IMR-90 (cell line): ENCODE data around the gene ZC3H7B. TPM values are rescaled to one million over a fixed set of nuclear protein-coding genes. Genes with fewer than 3 reads are reported as not detected.

ENCODE experiments used
- ATAC-seq: fragments of 200-7000 bp; cut with Tn5 transposase; 2 replicates; pipeline ENCODE4 v1.9.1; 2020; ENCODE audit warnings: low read depth, mild to moderate bottlenecking, moderate library complexity
- BruUV-seq: library from RNA; stranded (reverse); fragments of 400-500 nt; replicated peaks from 2 replicates; lab custom pipeline; 2021; lab: Mats Ljungman, UMichigan
- CTCF ChIA-PET: fragments of 300-600 bp; formaldehyde crosslinking; extraction: SDS; loops from one replicate; lab custom pipeline; 2021; ENCODE audit warnings: antibody characterized with exemption; lab: Yijun Ruan, JAX
- POLR2A ChIA-PET: fragments of 300-600 bp; sonication (Branson Sonifier 250); formaldehyde crosslinking; loops from one replicate; lab custom pipeline; 2022; ENCODE audit warnings: antibody characterized with exemption; ENCODE audit not compliant: unreplicated experiment; lab: Charles Lee
- DNase-seq: peaks from one replicate; pipeline ENCODE4 v3.0.0; 2013
- H2AFZ ChIP-seq: replicated peaks from 2 replicates; pipeline ENCODE3; 2013; ENCODE audit warnings: low read length, mild to moderate bottlenecking; ENCODE audit not compliant: poor library complexity
- H2AK5ac ChIP-seq: 2 replicates; pipeline ENCODE4 v1.6.1; 2013; ENCODE audit warnings: low read depth, low read length, inconsistent platforms
- H2AK9ac ChIP-seq: replicated peaks from 2 replicates; pipeline ENCODE3; 2013; ENCODE audit warnings: mild to moderate bottlenecking, low read depth, low read length, moderate library complexity; ENCODE audit not compliant: poor library complexity
- H2BK120ac ChIP-seq: 2 replicates; pipeline ENCODE4 v1.6.1; 2013; ENCODE audit warnings: low read depth, low read length, inconsistent platforms
- H2BK15ac ChIP-seq: 3 replicates; pipeline ENCODE4 v1.6.1; 2013; ENCODE audit warnings: low read depth, low read length, inconsistent platforms
- H2BK20ac ChIP-seq: 2 replicates; pipeline ENCODE4 v1.6.1; 2013; ENCODE audit warnings: low read depth, mild to moderate bottlenecking, inconsistent platforms, low read length, moderate library complexity
- H2BK5ac ChIP-seq: 2 replicates; pipeline ENCODE4 v1.6.1; 2013; ENCODE audit warnings: mild to moderate bottlenecking, low read depth, low read length, inconsistent platforms; ENCODE audit not compliant: poor library complexity, severe bottlenecking
- H3K14ac ChIP-seq: replicated peaks from 2 replicates; pipeline ENCODE4 v1.6.1; 2013; ENCODE audit warnings: low read depth, low read length, inconsistent platforms
- H3K18ac ChIP-seq: 2 replicates; pipeline ENCODE4 v1.6.1; 2013; ENCODE audit warnings: low read depth, low read length, control low read depth
- H3K23ac ChIP-seq: 2 replicates; pipeline ENCODE4 v1.6.1; 2013; ENCODE audit warnings: low read depth, low read length, inconsistent platforms
- H3K27ac ChIP-seq: 2 replicates; pipeline ENCODE4 v1.5.1; 2013; ENCODE audit warnings: mild to moderate bottlenecking, control low read depth, low read length; ENCODE audit not compliant: insufficient read depth
- H3K27me3 ChIP-seq: 2 replicates; pipeline ENCODE4 v1.6.1; 2013; ENCODE audit warnings: low read length; ENCODE audit not compliant: control insufficient read depth, insufficient read depth
- H3K36me3 ChIP-seq: 2 replicates; pipeline ENCODE4 v1.6.1; 2013; ENCODE audit warnings: low read length, mixed read lengths; ENCODE audit not compliant: control insufficient read depth, insufficient read depth
- H3K4ac ChIP-seq: 2 replicates; pipeline ENCODE4 v1.6.1; 2013; ENCODE audit warnings: low read depth, low read length, inconsistent platforms
- H3K4me1 ChIP-seq: 2 replicates; pipeline ENCODE4 v1.6.1; 2013; ENCODE audit warnings: low read length, mixed read lengths; ENCODE audit not compliant: control insufficient read depth, insufficient read depth
- H3K4me2 ChIP-seq: 2 replicates; pipeline ENCODE4 v1.6.1; 2013; ENCODE audit warnings: low read depth, mild to moderate bottlenecking, control low read depth, low read length, moderate library complexity
- H3K4me3 ChIP-seq: 2 replicates; pipeline ENCODE4 v1.5.1; 2013; ENCODE audit warnings: low read depth, mild to moderate bottlenecking, control low read depth, low read length, moderate library complexity; ENCODE audit not compliant: insufficient read depth
- H3K56ac ChIP-seq: 2 replicates; pipeline ENCODE4 v1.6.1; 2013; ENCODE audit warnings: low read length, inconsistent platforms; ENCODE audit not compliant: insufficient read depth; ENCODE audit errors: extremely low read depth
- H3K79me1 ChIP-seq, 2 experiments: 2 replicates each; pipeline ENCODE4 v1.6.1; 2013; ENCODE audit warnings: low read length in 2 of 2, inconsistent platforms in 1 of 2, low read depth in 1 of 2
- H3K9ac ChIP-seq: 2 replicates; pipeline ENCODE4 v1.6.1; 2013; ENCODE audit warnings: low read depth, low read length, control low read depth
- H3K9me1 ChIP-seq: 2 replicates; pipeline ENCODE4 v1.6.1; 2013; ENCODE audit warnings: low read length, inconsistent platforms; ENCODE audit not compliant: insufficient read depth
- H3K9me3 ChIP-seq: 2 replicates; pipeline ENCODE4 v1.6.1; 2013; ENCODE audit warnings: low read length; ENCODE audit not compliant: control insufficient read depth, insufficient read depth
- H4K20me1 ChIP-seq: 2 replicates; pipeline ENCODE4 v1.6.1; 2013; ENCODE audit warnings: low read length, inconsistent platforms; ENCODE audit not compliant: insufficient read depth
- H4K5ac ChIP-seq: 2 replicates; pipeline ENCODE4 v1.6.1; 2013; ENCODE audit warnings: mild to moderate bottlenecking, low read depth, low read length, control low read depth
- H4K8ac ChIP-seq, 2 experiments: 2 replicates each; pipeline ENCODE4 v1.6.1; 2013; ENCODE audit warnings: low read depth in 2 of 2, low read length in 2 of 2, control low read depth in 1 of 2, inconsistent platforms in 1 of 2
- H4K91ac ChIP-seq: 2 replicates; pipeline ENCODE4 v1.6.1; 2013; ENCODE audit warnings: low read depth, low read length, inconsistent platforms; ENCODE audit not compliant: insufficient read depth
- BHLHE40 ChIP-seq: fragments of 150-350 bp; IDR thresholded peaks from 2 replicates; pipeline ENCODE4 v1.6.1; 2016; ENCODE audit warnings: mild to moderate bottlenecking, low read depth, low read length
- CEBPB ChIP-seq: IDR thresholded peaks from 2 replicates; pipeline ENCODE4 v1.6.1; 2012; ENCODE audit warnings: low read depth, low read length, improper control_type of control experiment
- CHD1 ChIP-seq: IDR thresholded peaks from 2 replicates; pipeline ENCODE4 v1.6.1; 2012; ENCODE audit warnings: low read depth, low read length, improper control_type of control experiment
- CTCF ChIP-seq: conservative IDR thresholded peaks from 2 replicates; pipeline ENCODE4 v1.5.1; 2012; ENCODE audit warnings: mild to moderate bottlenecking, low read depth, low read length, improper control_type of control experiment
- ELK1 ChIP-seq: fragments of 150-350 bp; IDR thresholded peaks from 2 replicates; pipeline ENCODE4 v1.6.1; 2016; ENCODE audit warnings: low read depth, mild to moderate bottlenecking, low read length, moderate library complexity, borderline replicate concordance
- FOS ChIP-seq: fragments of 150-350 bp; IDR thresholded peaks from 2 replicates; pipeline ENCODE4 v1.6.1; 2016; ENCODE audit warnings: low read depth, low read length
- MAFK ChIP-seq: IDR thresholded peaks from 2 replicates; pipeline ENCODE4 v1.6.1; 2012; ENCODE audit warnings: low read depth, low read length, improper control_type of control experiment
- MAZ ChIP-seq: IDR thresholded peaks from 2 replicates; pipeline ENCODE4 v1.6.1; 2012; ENCODE audit warnings: low read depth, mild to moderate bottlenecking, low read length, improper control_type of control experiment, moderate library complexity, borderline replicate concordance
- MXI1 ChIP-seq: IDR thresholded peaks from 2 replicates; pipeline ENCODE4 v1.6.1; 2012; ENCODE audit warnings: low read depth, mild to moderate bottlenecking, low read length, moderate library complexity, borderline replicate concordance
- RCOR1 ChIP-seq: IDR thresholded peaks from 2 replicates; pipeline ENCODE4 v1.6.1; 2012; ENCODE audit warnings: mild to moderate bottlenecking, low read length, improper control_type of control experiment; ENCODE audit not compliant: insufficient replicate concordance
- RFX5 ChIP-seq: IDR thresholded peaks from 2 replicates; pipeline ENCODE4 v1.8.0; 2012; ENCODE audit warnings: low read depth, mild to moderate bottlenecking, low read length, moderate library complexity
- USF2 ChIP-seq: fragments of 150-350 bp; IDR thresholded peaks from 2 replicates; pipeline ENCODE4 v1.6.1; 2017; ENCODE audit warnings: mild to moderate bottlenecking, antibody characterized with exemption, low read length, low read depth
- WGBS, 2 experiments: methylation state at CpG; one replicate each; pipeline versions ENCODE4 v1.1.5 to v1.1.7; 2013; ENCODE audit warnings: missing lambda C conversion rate in 2 of 2; ENCODE audit not compliant: insufficient read length in 1 of 2; ENCODE audit errors: extremely low coverage in 2 of 2; 5-methylcytosine and 5-hydroxymethylcytosine counted together
- dilution Hi-C: fragments of 300-500 bp; cut with HindIII; formaldehyde crosslinking; loops from one replicate; pipeline ENCODE4 v1.14.3; 2018; ENCODE audit warnings: low sequenced_read_pairs; ENCODE audit not compliant: unreplicated experiment
- in situ Hi-C: fragments of 300-500 bp; cut with MboI; formaldehyde crosslinking; loops from 3 replicates; pipeline ENCODE4 v1.14.3; 2019; ENCODE audit warnings: low sequenced_read_pairs, inconsistent platforms, mixed read lengths
- intact Hi-C: fragments of 100-400 bp; cut with micrococcal nuclease; formaldehyde crosslinking; loops from 2 replicates; pipeline ENCODE4 v1.10.0; 2022
- polyA plus RNA-seq, 3 experiments: library from polyadenylated mRNA; depleted of rRNA; stranded (reverse); fragments of >200 nt; gene quantifications; 2 replicates each; pipeline ENCODE4 v1.2.3, GENCODE V29; 2012; ENCODE audit warnings: low replicate concordance in 1 of 3
- total RNA-seq: library from RNA; depleted of rRNA; stranded (reverse); fragments of >200 nt; gene quantifications from 2 replicates; pipeline ENCODE4 v1.2.3, GENCODE V29; 2012

The ZC3H7B gene
- total and polyA plus RNA-seq, 2 of the 4 experiments (the other 2 are of a cell fraction): 37.6 to 72.3 TPM

GRCh38 chr22:41367680-41368542, 66.6 kb downstream of the ZC3H7B start:
- intact Hi-C loops: no loop called here
- TF ChIP-seq RCOR1: no peak
- TF ChIP-seq ELK1: no peak
- TF ChIP-seq CHD1: no peak
- no peak for TF ChIP-seq USF2
- TF ChIP-seq CEBPB: no peak
- no peak for TF ChIP-seq CTCF
- TF ChIP-seq MXI1: no peak
- TF ChIP-seq MAZ: no peak
- no peak for TF ChIP-seq FOS
- TF ChIP-seq BHLHE40: no peak
- no peak for TF ChIP-seq RFX5
- no peak for TF ChIP-seq MAFK

More at GRCh38 chr22:41367680-41368542, 66.6 kb downstream of the ZC3H7B start:
- Histone ChIP-seq H3K23ac (peak overlapping the region; percentile 60; the same call in 1 of the 2 replicates), H4K8ac (peak overlapping the region in 1 of 2 experiments; percentile 71; a peak in 1 of 4 replicates), H4K20me1 (peaks cover 10% of the 10 kb centered on the region; the same call in 1 of the 2 replicates), H3K9me1 (peaks cover 4% of the 10 kb centered on the region), H3K56ac (no peak overlapping the region), H3K27me3 (peaks cover 3% of the 10 kb centered on the region; the same call in 1 of the 2 replicates), H4K91ac (peak overlapping the region; percentile 55), H4K5ac (0 out of 2 replicates have a peak overlapping the region, but pooled peaks have one; percentile 11), H2AK5ac (peak overlapping the region; percentile 86), H2BK15ac (peak overlapping the region; percentile 29; the same call in 1 of the 3 replicates), H3K4me2 (peak overlapping the region; percentile 77), H2BK120ac (peak overlapping the region; percentile 38; the same call in 1 of the 2 replicates), H3K4me1 (peaks cover 11% of the 10 kb centered on the region), H3K18ac (no peak overlapping the region), H3K14ac (peak overlapping the region; percentile 62), H2AFZ (peak overlapping the region; percentile 80), H2BK5ac (no peak overlapping the region), H3K4me3 (0 out of 2 replicates have a peak overlapping the region, but pooled peaks have one; percentile 6), H3K27ac (peak overlapping the region; percentile 11; the same call in 1 of the 2 replicates), H2AK9ac (peak overlapping the region; percentile 94), H3K4ac (peak overlapping the region; percentile 71), H3K36me3 (no peaks in the 10 kb centered on the region), H3K9me3 (no peaks in the 10 kb centered on the region), H2BK20ac (no peak overlapping the region), H3K79me1 (peaks cover 0 to 7% of the 10 kb centered on the region in 2 experiments; a peak in 1 of 4 replicates), H3K9ac (peak overlapping the region; percentile 27; the same call in 1 of the 2 replicates)
- dilution Hi-C loops: no loop called here
- POLR2A ChIA-PET: no interaction called here
- BruUV-seq: no TSS peak
- CTCF ChIA-PET: interaction anchor here (0.7 kb wide), 1 partner anchor 157 kb away, joined by 3 read pairs; no protein-coding TSS in a partner anchor
- DNase-seq (peak; percentile 22), ATAC-seq (peak; percentile 2)
- in situ Hi-C loops: no loop called here
- WGBS, 2 experiments: 48% methylated on average over 4 of the region's 18 CpGs; no CpG with 5 or more reads in 1 of the 2 experiments
